NCI-H345 treated with DMSO at 0.1 percent for 48 hours (cell line): Measurements from ENCODE around the gene NINJ1.

Experiments
- DNase-seq: peaks from one replicate; lab custom pipeline; 2025; ENCODE audit not compliant: unreplicated experiment; lab: John Stamatoyannopoulos, UW

NINJ1 gene

GRCh38 chr9:93133681-93134014 lies 403 bp downstream of the NINJ1 start:
- DNase-seq: no peak

- DNase-seq: no peak
Observed at GRCh38 chr9:93132946-93133680, 938 bp downstream of the NINJ1 start.

- no peak for DNase-seq
Observed at GRCh38 chr9:93132287-93132927, 1.6 kb downstream of the NINJ1 start.

- DNase-seq: no peak
Observed at GRCh38 chr9:93131599-93132286, 2.3 kb downstream of the NINJ1 start.

- DNase-seq: no peak
Observed at GRCh38 chr9:93130861-93131481, 3.1 kb downstream of the NINJ1 start.

GRCh38 chr9:93129691-93130500 lies 4.2 kb downstream of the NINJ1 start:
- DNase-seq: no peak

GRCh38 chr9:93129286-93129685 lies 4.8 kb downstream of the NINJ1 start:
- DNase-seq: no peak

- DNase-seq: no peak
Observed at GRCh38 chr9:93128715-93129224, 5.3 kb downstream of the NINJ1 start.

- DNase-seq: no peak
Observed at GRCh38 chr9:93128011-93128714, 5.9 kb downstream of the NINJ1 start.

GRCh38 chr9:93127395-93127911 lies 6.6 kb downstream of the NINJ1 start:
- DNase-seq: no peak

- no peak for DNase-seq
Observed at GRCh38 chr9:93126825-93127368, 7.2 kb downstream of the NINJ1 start.

GRCh38 chr9:93126151-93126781 lies 7.8 kb downstream of the NINJ1 start:
- DNase-seq: no peak

GRCh38 chr9:93125331-93125894 lies 8.6 kb downstream of the NINJ1 start:
- no peak for DNase-seq

- DNase-seq: no peak
Observed at GRCh38 chr9:93124793-93125192, 9.3 kb downstream of the NINJ1 start.

GRCh38 chr9:93123561-93124283 lies 10.3 kb downstream of the NINJ1 start:
- DNase-seq: no peak

GRCh38 chr9:93122721-93123221 lies 11.3 kb downstream of the NINJ1 start:
- no peak for DNase-seq

- DNase-seq: no peak
Observed at GRCh38 chr9:93121316-93122241, 12.5 kb downstream of the NINJ1 start.
